T-helper 22 cell (primary cell): ENCODE results near the gene EPOP.

Source experiments
- DNase-seq: peaks from one replicate; pipeline ENCODE4 v3.0.0-alpha.2; 2020; ENCODE audit warnings: low read depth

The EPOP gene

GRCh38 chr17:38674749-38675615 lies at the start of gene EPOP:
EPOP (minus strand) TSS chr17:38674957; CDS start chr17:38674495, 462 bp downstream.
- DNase-seq: peak; percentile 73

- DNase-seq: no peak
Measured at GRCh38 chr17:38721802-38722201, 47.0 kb upstream of the EPOP start.

GRCh38 chr17:38720941-38721340 lies 46.2 kb upstream of the EPOP start:
- DNase-seq: no peak

- DNase-seq: no peak
Measured at GRCh38 chr17:38719943-38720641, 45.3 kb upstream of the EPOP start.

- DNase-seq: no peak
Measured at GRCh38 chr17:38719289-38719942, 44.7 kb upstream of the EPOP start.

GRCh38 chr17:38717139-38717745 lies 42.5 kb upstream of the EPOP start:
- no peak for DNase-seq

GRCh38 chr17:38716368-38717005 lies 41.7 kb upstream of the EPOP start:
- DNase-seq: no peak

- no peak for DNase-seq
Measured at GRCh38 chr17:38715216-38715943, 40.6 kb upstream of the EPOP start.

GRCh38 chr17:38713456-38714075 lies 38.8 kb upstream of the EPOP start:
- DNase-seq: no peak

GRCh38 chr17:38712593-38712992 lies 37.8 kb upstream of the EPOP start:
- DNase-seq: no peak

GRCh38 chr17:38711792-38712571 lies 37.2 kb upstream of the EPOP start:
- no peak for DNase-seq

GRCh38 chr17:38710985-38711384 lies 36.2 kb upstream of the EPOP start:
- no peak for DNase-seq

GRCh38 chr17:38710604-38710962 lies 35.8 kb upstream of the EPOP start:
- no peak for DNase-seq

GRCh38 chr17:38709864-38710603 lies 35.3 kb upstream of the EPOP start:
- DNase-seq: no peak

GRCh38 chr17:38709104-38709820 lies 34.5 kb upstream of the EPOP start:
- DNase-seq: no peak

GRCh38 chr17:38707678-38708351 lies 33.1 kb upstream of the EPOP start:
- no peak for DNase-seq

GRCh38 chr17:38706505-38707216 lies 31.9 kb upstream of the EPOP start:
- DNase-seq: peak; percentile 21
